ENCODE measurements around the gene SHCBP1L. TPM values are rescaled to one million over a fixed set of nuclear protein-coding genes. Genes with fewer than 3 reads are reported as not detected.

SHCBP1L gene
- total RNA-seq, 1 donor from 2014 or later: not detected

DNA sequence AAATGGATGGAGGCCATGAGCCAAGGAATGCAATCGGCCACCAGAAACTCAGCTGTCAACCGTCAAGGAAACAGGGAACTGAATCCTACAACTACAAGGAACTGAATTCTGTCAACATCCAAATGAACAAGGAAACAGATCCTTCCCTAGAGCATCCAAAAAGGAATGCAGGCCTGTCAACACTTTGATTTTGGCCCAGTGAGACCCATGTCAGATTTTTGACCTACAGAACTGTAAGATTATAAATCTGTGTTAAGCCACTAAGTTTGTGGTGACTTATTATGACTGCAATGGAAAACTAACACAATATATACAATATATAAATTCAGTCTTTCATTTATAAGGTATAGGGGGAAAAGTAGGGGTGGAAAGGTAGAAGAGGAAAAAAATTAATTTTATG lies 55.3 kb downstream of the SHCBP1L start:
- DNase-seq (ENCODE audit: low spot score): no peak

DNA sequence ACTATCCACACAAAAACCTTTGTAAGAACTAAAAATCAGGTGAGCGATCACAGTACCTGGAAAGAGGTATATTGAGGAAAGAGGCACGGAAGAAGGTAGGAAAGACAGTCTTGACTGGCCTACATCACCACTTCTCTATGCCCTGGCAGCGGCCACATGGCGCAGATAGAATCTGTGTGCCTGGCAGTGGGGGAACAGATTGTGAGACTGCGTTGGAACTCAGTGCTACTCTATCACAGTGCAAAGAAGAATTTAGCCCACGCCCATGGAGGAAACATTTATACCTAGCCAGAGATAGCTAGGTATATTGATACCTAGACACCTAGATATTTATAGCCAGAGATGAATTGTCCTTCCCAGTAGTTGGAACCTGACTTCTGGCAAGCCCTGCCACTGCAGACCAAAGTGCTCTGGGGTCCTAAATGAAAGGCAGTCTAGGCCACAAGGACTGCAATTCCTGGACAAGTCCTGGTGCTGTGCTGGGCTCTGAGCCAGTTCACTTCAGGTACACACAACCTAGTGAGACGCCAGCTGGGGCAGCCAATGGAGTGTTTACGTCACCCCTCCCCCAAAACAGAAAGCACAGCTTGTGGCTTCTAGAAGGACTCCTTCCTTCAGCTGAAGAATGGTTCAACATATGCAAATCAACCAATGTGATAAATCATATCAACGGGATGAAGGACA lies 61.9 kb downstream of the SHCBP1L start:
- DNase-seq (ENCODE audit: low spot score): no peak

DNA sequence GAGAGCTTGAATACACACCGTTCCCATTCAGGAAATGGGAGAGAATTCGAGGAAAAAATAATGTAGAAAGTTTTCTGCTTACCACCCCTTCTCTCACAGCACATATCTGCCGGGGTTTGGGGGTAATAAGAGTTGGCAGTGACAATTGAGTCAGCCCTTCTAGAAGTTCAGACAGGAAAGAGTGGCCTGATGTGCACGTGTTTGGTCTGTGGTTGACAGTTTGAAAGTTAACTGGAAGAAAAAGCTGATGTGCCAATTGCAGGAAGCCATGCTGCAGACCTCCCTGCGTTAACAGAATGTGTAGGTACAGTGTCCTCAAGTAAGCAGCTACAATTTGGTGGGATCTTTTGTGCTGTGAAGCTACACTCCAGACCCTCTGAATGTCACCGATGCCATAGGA lies 63.0 kb downstream of the SHCBP1L start:
- no peak for DNase-seq (ENCODE audit: low spot score)

DNA sequence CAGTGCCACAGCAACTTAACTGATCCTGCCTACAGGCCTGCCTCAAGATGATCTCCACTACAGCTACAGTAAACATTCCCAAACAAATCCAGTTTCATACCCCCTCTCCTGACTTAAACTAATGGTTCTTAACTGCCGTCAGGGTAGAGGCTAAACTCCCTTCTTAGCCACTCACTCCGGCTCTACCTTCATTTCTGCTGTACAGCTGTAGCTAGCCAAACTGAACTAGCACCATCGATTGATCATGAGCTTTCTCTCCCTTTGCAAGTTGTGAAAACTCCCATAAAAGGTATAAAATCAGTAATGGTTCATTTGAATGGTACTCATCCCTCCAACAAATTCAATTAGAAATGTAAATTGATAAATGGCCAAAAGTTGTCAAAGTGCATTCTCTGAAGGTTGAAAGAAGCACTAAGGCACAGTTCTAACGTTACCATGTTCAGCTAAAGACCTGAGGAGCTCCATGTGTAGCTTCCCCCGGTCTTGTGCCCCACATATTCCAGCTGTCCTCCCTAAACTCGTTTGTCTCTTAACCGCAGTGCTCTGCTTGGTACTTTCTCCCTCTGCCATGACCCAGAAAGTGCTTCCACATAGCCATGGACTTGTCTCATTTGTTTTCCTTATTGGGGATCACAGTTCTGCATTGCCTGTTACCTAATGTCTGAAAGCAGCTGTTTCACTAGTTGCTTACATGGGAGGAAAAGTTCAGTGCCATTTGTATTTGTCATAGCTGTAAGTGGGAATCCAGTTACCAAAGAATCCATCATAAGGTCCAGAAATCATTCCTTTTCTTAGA lies 64.0 kb downstream of the SHCBP1L start:
- no peak for DNase-seq (ENCODE audit: low spot score)

DNA sequence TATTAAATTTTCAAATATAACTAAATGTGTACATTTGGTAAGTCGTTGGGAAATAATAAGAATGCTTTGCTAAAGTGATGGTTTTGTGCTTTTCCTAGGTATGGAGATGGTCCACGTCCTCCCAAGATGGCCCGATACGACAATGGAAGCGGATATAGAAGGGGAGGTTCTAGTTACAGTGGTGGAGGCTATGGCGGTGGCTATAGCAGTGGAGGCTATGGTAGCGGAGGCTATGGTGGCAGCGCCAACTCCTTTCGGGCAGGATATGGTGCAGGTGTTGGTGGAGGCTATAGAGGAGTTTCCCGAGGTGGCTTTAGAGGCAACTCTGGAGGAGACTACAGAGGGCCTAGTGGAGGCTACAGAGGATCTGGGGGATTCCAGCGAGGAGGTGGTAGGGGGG lies 66.0 kb downstream of the SHCBP1L start:
- DNase-seq (ENCODE audit: low spot score): no peak

DNA sequence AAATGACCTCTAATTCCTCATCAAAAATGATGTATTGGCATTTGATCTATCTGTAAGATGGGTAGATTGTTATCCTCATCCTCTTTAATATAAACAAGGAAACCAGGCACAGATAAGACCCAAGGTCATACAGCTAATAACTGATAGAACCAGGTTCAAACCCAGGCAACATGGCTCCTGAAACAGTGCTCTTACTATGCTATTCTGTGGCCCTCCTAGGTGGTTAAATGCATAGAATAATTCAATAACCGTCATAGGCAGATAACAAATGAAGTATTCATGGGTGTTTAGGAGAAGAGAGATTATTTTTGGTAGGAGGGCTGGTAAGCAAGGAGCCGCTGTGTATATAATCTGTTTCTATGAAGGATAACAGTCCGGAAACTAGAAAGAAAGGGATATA lies 67.4 kb downstream of the SHCBP1L start:
- no peak for DNase-seq (ENCODE audit: low spot score)

DNA sequence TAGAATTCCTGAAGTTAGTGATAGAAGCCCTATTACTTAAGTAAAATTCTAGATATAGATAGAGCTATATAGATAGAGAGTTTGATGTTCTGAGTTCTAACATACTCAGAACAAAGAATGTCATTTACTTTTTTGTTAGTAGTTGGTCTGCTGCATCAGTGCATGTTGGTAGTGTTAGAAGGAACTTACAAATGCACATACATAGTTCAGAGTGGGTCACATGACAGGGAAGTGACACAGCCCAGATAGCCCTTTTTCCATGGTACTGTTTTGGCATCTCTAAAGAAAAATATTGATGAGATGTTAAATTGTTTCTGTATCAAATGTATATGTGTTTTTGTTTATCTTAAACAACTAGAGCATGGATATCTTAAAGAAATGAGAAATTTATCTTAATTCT lies 68.1 kb downstream of the SHCBP1L start:
- DNase-seq (ENCODE audit: low spot score): no peak

DNA sequence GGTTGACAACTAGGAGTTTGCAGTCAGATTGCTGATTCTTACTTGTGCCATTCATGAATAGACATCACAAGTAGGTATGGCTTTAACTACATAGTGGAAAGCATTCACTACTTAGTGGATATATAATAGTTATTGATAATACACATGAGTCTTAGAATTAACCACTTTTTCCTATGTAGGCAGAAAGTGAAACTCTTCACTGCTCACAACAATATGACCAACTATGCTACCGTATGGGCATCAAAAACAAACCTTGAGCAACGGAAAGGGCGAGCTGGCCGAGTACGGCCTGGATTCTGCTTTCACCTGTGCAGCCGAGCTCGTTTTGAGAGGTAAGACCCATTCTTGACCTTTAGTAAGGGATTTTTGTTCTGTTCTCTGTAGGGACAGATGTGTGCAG lies 75.1 kb downstream of the SHCBP1L start:
- DNase-seq (ENCODE audit: low spot score): no peak

DNA sequence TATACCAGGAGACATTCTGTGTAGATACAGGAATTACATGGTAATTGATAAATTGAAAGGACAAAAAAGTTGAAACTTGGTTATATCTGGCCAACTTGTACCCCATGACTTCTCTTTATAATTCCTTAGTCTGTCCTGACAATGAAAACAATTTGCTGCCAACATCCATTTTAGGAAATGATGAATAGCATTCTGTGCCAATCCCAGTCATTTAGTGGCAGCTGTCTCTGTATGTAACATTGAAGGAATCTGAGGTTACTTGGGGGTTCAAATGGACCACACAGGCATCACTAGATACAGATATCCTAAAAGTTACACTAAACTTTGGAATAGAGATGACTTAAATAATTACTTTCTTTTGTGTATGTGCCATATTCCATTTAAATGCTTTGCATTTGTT lies 75.6 kb downstream of the SHCBP1L start:
- no peak for DNase-seq (ENCODE audit: low spot score)

DNA sequence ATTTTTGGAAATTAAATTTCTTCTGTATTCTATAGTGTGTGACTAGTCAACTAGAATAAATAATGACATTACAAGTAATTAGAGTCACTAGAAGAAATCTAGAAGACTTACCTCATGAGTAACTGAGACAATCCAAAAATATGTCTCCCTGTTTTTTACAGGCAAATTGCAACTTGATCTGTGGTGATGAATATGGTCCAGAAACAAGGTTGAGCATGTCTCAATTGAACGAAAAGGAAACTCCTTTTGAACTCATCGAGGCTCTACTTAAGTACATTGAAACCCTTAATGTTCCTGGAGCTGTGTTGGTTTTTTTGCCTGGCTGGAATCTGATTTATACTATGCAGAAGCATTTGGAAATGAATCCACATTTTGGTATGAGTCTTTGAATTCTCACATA lies 77.1 kb downstream of the SHCBP1L start:
- DNase-seq (ENCODE audit: low spot score): no peak

DNA sequence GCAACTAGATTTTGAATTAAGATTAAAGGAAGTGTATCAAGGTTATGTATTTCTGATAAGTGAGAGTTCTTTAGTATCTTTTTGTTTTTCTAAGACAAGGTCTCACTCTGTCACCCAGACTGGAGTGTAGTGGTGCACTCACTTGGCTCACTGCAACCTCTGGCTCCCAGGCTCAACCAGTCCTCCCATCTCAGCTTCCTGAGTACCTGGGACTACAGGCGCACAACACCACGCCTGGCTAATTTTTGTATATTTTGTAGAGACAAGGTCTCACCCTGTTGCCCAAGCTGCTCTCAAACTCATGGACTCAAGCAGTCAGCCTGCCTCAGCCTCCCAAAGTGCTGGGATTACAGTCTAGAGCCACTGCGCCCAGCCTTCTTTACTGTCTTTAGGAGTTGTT lies 80.1 kb downstream of the SHCBP1L start:
- DNase-seq (ENCODE audit: low spot score): no peak

DNA sequence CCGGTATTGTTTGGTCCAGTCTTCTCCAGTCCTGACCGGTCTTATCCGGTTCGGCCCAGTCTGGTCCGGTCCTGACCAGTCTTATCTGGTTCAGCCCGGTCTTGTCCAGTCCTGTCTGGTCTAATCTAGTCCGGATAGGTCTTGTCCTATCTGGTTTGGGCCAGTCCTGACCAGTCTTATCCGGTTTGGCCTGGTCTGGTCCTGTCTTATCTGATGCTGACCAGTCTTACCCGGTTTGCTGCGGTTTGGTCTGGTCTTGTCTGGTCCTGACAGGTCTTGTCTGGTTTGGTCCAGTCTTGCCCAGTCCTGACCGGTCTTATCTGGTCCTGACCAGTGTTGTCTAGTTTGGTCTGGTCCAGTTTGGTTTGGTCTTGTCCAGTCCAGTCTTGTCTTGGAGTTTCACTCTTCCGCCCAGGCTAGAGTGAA lies 83.7 kb downstream of the SHCBP1L start:
- no peak for DNase-seq (ENCODE audit: low spot score)

DNA sequence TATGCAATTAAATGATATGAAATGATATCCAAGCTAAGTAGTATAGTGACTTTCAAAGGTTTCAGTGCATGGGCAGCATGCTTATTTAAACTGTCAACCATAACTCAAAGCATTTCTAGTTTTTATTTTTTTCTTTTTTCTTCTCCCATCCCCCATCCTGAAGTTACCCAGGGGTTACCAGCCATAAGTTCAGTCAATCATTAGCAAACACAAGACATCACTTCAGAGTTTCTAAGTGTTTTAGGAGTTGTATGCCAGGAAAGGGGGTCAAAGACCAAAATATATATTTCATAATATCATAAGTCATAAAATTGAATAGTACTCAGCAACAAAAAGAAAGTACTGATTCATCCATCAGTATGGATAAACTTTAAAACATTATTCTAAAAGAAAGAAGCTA lies 85.1 kb downstream of the SHCBP1L start:
- no peak for DNase-seq (ENCODE audit: low spot score)

DNA sequence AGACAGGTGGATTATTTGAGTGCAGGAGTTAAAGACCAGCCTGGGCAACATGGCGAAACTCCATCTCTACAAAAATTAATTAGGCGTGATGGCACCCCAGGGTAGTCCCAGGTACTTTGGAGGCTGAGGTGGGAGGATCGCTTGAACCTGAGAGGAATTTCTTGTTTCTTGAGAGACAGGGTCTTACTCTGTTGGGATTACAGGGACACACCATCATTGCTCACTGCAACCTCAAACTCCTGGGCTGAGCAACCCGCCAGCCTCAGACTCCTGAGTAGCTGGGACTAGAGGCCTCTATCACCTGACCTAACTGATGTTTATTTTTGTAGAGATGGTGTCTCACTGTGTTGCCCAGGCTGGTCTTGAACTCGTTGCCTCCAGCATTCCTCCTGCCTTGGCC lies 89.0 kb downstream of the SHCBP1L start:
- no peak for DNase-seq (ENCODE audit: low spot score)

DNA sequence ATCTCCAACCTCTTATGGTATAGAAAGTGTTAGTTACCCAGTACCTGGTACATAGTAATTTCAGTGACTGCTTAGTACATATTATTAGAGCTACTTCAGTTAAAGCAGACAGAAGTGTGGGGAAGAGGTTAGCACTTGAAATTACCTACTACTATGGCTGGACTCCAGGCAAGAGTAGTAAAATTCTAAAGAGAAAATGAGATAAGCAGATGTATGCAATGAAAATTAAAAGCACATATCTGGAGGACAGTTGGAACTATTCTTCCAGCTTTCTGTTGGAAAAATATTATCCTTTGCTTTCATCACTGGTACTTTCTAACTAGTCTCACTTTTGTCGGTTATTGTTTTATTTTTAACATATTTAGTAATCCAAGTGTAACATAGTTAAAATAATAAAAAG lies 90.1 kb downstream of the SHCBP1L start:
- DNase-seq (ENCODE audit: low spot score): no peak

DNA sequence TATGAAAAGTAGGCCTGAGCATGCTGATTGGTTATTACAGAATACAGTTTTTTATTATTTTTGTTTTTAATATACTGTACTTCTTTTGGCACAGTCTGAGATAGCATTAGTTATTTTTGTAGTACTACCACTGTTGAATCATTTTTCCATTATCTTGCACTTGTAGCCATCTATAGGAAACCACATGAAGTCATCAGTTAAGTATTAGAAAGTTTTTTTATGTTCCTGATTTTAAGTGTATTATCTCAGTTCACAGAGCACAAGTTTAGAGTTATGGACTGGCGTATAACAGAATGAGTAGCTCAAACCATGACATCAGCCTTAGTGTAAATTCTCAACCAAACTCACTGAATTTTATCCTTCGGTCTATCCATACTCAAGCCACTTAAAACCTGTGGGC lies 91.0 kb downstream of the SHCBP1L start:
- no peak for DNase-seq (ENCODE audit: low spot score)

DNA sequence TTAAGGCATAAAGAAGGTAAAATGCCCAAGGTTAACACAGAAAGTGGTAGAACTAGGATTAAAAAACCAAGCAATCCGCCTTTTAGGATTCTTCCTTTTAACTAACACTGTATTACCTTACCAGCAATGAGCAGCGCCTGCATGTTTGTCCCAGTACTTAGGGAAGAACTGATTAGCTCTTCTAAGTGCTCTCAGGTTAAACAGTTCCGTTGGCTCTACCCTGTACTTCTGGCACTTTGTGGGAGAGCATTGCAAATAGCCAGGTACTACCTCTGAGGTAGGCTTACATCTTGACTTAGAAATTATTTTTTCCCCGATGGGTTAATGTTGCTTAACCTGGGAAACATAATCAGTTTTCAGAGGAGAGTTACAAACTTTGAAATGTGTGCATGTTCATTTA lies 92.3 kb downstream of the SHCBP1L start:
- no peak for DNase-seq (ENCODE audit: low spot score)

DNA sequence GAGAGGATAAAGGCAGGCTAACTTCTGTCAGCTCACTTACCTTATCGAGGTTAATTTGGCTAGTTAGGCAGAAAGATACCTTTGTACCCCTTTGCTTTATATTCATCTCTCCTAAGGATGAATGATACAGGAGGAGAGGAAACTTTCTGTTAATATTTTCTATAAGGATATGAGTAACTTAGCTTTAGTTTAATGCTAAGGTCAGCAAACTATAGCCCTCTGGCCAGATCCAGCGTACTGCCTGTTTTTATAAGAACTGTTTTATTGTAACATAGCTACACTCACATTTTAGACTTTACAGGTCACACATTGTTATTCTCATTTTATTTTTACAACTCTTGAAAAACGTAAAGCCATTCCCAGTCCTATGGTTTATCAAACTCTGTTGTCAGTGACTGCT lies 95.8 kb downstream of the SHCBP1L start:
- no peak for DNase-seq (ENCODE audit: low spot score)

DNA sequence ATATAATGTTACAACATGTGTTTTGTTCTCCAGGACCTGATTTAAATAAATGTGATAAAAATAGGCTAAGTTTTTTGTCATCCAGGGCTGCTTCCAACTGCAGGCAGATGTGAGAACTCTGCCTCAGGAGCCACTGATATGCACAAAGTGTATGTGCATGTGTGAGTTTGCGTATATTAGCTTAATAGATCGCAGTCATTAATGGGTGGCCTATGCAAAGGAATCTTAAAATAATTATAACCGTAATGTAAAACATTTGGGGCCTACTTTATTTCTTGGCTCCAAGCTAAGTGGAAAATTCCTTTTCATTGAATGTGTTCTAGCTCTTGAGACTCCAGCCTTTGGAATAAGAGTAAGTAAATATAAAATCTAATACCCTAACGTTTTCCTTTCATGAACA lies 97.1 kb downstream of the SHCBP1L start:
- DNase-seq (ENCODE audit: low spot score): no peak

DNA sequence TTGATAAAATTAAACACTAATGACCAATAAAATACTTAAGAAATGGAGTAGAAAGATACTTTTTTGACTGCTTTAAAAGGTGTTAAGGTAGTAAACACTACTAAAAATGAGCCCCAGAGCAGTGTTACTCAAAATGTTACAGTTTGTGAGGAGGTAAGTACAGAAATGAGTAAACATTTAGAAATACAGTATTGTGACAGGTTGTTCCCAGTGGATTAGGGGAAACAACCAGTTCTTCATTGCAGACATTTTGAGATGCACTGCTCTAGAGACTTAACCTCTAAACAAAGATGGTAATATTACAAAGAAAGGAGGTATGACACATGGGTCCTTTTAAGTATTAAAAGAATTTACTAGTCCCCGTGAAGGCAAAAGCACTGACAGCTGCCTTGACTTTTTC lies 101.1 kb downstream of the SHCBP1L start:
- DNase-seq (ENCODE audit: low spot score): no peak

DNA sequence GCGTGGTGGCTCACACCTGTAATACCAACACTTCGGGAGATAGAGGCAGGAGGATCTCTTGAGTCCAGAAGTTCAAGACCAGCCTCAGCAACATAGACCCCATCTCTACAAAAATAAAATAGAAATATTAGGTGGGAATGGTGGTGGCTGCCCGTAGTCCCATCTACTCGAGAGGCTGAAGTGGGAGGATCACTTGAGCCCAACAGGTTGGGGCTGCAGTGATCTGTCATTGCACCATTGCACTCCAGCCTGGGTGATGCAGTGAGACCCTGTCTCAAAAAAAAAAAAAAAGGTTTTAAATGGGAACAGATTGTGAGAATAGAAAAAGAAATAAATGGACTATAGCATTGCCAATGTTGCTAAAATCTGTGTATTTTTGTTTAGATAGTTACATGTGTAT lies 102.6 kb downstream of the SHCBP1L start:
- DNase-seq (ENCODE audit: low spot score): no peak

All from mesenteric fat pad (tissue), 1 donor.